ENCODE results near the gene FAM13A.
"Not testable (repeated sequence)": the region's sequence is repeated elsewhere in the genome, so short reads cannot be mapped to it uniquely, and the experiment has no call there.

The FAM13A gene

GRCh38 chr4:89056953-89057398 lies at the start of gene FAM13A:
TSS of gene FAM13A (minus strand) at chr4:89057185. CDS start at chr4:89056964, 221 bp downstream.
- peak; percentile 69 to 81 for DNase-seq

GRCh38 chr4:89105726-89106125 lies 48.7 kb upstream of the FAM13A start:
- DNase-seq: no peak

- DNase-seq: no peak
Measured at GRCh38 chr4:89101256-89102161, 44.5 kb upstream of the FAM13A start.

- DNase-seq: no peak
Measured at GRCh38 chr4:89100853-89101252, 43.9 kb upstream of the FAM13A start.

GRCh38 chr4:89099471-89099870 lies 42.5 kb upstream of the FAM13A start:
- no peak for DNase-seq

DNA sequence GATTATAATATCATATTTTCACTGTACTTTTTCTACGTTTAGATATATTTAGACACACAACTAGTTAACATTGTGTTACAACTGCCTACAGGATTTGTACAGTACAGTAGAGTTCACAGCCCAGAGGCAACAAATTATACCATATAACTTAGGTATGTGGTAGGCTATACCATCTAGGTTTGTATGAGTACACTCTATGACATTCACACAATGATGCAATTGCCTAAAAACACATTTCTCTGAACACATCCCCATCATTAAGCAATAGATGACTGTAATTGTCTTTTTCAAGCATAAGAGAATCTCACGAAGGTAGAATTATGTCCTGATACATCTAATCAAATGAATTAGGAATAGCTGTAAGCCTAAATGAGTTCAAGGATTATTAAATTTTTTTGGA lies 42.0 kb upstream of the FAM13A start:
- no peak for DNase-seq

DNA sequence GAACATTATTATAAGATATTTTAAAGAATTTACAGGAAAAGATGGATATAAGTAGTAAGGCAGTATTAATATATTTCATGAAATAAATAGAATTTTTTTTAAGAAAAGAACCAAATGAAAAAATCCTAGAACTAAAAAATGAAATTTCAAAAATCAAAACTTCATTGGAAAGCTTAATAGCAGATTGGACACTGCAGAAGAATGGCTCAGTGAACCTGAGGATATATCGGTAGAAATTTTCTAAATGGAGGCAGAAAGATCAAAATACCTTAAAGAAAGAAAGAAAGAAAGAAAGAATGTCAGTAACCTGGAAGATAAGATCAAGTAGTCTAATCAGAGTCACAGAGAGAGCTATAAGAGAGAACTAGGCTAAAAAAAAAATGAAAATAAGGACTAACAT lies 21.3 kb upstream of the FAM13A start:
- DNase-seq: no peak

GRCh38 chr4:89077761-89078160 lies 20.8 kb upstream of the FAM13A start:
- no peak for DNase-seq

DNA sequence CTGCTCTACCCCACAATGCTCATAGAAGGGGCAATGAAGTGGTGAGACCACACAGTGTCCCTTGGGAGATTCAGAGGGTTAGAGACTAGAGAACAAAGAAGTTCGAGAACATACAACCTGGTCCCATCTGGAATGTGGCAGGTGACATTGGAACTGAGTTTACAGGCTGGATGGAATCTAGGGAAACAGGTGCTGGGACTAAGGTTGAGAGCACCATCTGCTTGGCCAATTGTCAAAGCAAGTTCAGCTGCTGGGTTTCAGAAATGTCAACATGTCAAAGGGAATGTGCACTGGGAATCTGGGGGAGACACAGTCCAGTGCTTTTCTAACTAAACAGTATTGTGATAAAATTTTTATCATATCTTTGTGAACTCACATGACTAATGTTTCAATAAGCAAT lies 15.9 kb upstream of the FAM13A start:
- peak; percentile 26 to 53 for DNase-seq

DNA sequence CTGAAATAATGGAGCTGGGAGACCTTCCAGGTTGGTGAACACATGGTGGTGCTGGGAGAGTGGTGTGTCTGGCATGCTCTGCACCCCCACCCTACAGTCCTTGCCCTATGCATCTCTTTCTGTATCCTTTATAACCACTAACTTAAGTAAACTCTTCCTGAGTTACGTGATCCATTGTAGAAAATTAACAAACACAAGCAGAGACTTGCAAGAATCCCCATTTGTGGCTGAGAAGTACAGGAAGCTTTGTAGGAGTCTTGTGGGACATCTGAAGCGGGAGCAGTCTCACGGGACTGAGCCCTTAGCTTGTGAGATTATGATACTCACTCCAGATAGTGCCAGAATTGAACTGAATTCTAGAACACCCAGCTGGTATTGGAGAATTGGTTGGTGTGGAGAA lies 14.3 kb upstream of the FAM13A start:
- no peak for DNase-seq

DNA sequence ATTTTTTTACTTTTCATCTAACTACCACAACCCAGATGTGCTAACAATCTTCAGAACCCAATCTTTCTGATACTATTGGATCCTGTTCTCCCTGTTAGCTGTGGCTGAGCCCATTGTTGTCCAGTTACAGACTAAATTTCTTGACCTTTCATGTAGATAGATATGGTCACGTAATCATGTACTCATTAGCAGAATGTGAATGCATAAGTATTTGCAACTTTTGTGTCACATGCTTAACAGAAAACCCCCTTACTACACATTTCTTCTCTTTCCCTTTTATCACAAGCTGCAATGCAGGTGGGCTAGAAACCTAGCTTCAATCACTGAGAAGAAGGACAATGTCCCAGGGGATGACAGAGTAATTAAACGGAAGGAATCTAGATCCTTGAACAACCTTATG lies 13.1 kb upstream of the FAM13A start:
- no peak for DNase-seq

GRCh38 chr4:89069481-89069880 lies 12.5 kb upstream of the FAM13A start:
- no peak for DNase-seq

- no peak for DNase-seq
Measured at GRCh38 chr4:89067417-89067816, 10.4 kb upstream of the FAM13A start.

- DNase-seq: no peak
Measured at GRCh38 chr4:89064848-89065247, 7.9 kb upstream of the FAM13A start.

- not testable (repeated sequence) for DNase-seq
Measured at GRCh38 chr4:89057844-89058243, 859 bp upstream of the FAM13A start.

DNA sequence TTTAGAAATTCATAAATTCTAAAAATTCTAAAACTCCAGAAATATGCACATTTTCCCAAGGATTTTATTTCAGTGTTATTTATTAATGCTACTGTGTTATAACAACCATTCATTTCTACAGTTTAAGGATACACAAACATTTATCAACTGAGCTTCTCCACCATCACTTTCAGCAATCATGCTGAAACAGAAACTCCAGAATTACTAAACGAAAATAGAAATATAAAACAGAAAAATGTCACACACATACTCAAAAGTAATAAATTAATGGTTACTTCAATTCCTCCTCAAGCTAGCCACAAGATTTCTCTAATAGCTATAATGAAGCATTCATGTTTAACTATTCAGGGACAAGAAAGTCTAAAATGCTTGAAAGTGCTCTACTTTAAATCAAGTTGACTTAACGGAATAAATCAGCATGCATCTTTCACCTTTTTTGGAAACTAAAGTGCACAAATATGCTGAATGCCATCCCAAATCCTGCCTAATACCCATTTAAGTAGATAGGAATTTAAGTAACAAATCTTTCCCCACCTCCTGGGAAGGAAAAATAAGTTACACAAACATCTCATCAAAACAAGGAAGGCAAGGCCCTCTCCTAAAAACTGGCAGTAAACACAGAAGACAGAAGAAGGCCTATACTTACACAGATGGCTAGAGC lies 563 bp downstream of the FAM13A start:
- no peak for DNase-seq

DNA sequence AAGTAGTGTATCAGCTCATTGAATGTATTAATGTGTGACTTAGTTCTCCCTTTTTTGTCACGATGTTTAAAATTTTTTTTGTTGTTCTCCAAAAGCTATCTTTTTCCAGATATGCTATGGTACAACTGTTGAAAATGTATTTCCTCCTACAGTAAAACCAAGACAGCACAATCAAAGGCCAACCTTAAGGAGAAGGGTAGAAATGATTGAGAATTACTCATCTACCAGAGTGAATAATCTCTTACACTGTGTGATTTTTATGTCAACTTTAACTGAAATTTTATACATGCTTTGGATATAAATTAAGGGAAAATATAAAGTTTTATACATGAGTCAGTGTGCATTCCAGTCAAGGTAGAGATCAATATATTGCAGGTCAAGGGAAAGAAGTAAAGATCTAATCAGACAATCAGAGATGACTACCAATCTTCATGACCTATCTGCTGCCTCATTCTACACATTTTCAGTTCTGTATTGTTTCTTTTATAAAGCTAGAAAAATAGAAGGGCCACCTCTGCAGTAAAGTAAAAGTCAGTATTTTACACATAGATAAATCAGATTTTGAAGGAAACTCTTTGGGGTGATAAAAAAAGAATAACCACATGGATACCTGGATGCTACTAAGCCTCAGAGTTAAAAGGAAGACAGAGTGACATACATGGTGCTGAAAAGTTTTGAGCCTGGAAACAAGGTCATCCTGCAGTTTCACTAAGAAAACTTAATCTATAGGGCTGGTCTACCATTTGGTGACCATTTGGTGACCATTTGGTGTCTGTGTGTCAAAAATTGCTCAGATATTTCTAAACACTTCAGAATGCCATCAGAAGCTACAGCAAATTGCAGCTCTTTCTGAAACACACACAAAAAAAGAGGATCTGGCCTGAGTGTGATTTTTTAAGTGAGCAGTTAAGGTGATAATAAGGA lies 1.6 kb downstream of the FAM13A start:
- no peak for DNase-seq

DNA sequence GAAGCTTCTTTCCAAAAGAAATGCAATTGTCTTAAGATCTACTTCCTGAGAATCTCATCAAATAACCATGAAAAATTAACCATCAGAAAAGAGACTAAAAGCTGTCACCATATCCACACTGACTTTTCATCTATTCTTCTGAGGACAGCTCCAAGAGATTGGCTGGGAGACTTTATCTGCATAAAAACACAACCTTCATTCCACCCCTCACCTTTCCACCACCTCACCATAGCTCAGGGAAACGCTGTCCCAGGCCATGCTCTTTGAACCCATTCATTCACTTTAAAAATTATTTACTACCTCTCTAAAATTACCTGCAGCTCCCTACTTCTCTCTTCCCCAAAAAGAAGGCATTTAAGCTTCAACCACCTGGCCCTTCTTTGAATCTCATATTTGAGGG lies 2.4 kb downstream of the FAM13A start:
- no peak for DNase-seq

DNA sequence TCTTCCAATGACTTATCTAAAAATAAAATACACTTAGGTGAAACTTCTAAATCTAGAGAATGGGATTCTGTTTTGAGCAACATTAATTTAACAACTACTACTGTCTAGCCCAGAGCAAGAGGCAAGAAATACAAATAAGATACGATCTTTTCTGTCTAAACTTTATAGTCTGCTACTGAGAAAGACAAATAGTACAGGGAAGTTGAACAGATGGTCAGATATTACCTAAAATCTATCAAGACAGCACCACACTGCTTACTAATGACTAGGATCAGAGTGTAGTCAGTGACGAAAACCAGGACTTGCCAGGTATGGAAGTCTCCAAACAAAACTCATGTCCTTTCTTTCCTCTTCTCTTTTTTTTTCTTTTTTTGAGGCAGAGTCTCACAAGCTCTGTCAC lies 7.1 kb downstream of the FAM13A start:
- DNase-seq: no peak

DNA sequence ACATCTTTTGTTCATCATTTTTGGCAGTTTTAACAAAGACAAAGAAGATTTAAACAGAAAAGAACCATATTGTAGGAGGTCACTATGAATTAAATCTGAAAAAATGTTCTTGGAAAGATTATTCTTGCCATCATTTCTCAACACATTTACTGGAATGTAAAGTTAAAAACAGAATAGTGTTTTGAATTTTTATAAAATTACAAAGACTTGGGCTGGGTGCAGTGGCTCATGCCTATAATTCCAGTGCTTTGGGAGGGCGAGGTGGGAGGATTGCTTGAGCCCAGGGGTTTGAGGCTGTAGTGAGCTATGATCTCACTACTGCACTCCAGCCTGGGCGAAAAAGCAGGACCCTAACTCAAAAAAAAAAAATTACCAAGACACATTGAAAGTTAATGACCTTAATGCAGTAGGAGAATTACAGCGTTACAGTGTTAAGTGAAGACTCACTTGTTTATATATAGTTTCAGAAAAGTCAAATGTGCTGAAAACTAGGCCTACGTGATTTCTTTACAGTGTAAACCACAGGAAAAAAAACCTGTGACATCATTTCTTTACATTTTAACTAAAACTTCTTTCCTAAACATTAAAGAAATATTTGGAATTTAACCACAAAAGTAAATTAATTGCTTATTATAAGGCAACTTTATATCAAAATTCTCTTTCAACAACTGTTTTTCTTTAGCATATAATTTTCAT lies 7.9 kb downstream of the FAM13A start:
- no peak for DNase-seq

DNA sequence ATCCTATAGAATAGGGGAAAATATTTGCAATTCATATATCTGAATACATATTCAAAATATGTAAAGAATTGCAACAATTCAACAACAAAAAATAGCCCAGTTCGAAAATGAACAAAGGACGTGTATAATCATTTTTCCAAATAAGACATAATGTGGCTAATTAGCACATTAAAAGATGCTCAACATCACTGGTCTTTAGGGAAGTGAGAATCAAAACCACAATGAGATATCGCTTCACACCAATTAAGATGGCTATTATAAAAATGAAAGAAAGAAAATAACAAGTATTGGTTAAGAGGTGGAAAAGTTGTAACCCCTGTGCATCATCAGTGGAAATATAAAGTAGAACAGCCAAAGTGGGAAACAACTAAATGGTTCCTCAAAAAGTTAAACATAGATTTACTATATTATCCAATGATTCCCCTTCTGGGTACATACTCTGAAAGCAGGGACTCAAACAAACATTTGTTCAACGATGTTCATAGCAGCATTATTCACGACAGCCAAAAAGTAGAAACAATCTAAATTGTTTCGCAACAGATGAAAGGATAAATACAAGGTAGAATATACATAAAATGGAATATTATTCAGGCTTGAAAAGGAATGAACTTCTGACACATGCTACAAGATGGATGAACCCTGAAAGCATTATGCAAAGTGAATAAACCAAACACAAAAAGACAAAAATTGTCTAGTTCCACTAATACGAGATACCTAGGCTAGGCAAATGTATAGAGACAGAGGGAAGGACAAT lies 12.7 kb downstream of the FAM13A start:
- DNase-seq: no peak

DNA sequence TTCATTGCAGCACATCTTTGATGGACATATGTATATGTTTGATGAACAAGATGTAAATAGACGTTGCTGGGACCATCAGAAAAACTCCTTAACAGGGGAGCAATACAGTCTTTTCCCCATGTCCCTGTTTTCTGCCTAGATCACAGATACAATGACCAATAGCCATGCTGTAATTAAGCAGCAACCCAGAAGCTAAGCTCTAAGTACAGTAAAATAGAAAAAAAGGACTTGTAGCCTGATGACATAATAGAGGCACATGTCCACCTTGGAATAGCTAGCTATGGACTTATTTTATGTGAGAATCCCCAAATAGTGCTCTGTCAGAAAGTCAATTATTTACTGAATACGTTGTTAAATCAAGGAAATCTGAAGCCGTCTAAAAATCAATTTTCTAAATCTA lies 14.9 kb downstream of the FAM13A start:
- no peak for DNase-seq
